IPS DF 6.9 (cell line): ENCODE data around the gene RICTOR.
"Not testable (repeated sequence)": the region's sequence is repeated elsewhere in the genome, so short reads cannot be mapped to it uniquely, and the experiment has no call there.

Source experiments
- DNase-seq: peaks from one replicate; pipeline ENCODE4 v3.0.0-alpha.2; 2013; ENCODE audit warnings: low read depth, low spot score
- H3K27ac ChIP-seq: one replicate; pipeline ENCODE4 v1.5.1; 2013; ENCODE audit warnings: low read length, control low read depth
- H3K27me3 ChIP-seq: 2 replicates; pipeline ENCODE4 v1.6.1; 2013; ENCODE audit warnings: mild to moderate bottlenecking, low read length; ENCODE audit not compliant: control insufficient read depth, insufficient read depth
- H3K36me3 ChIP-seq: 2 replicates; pipeline ENCODE4 v1.6.1; 2013; ENCODE audit warnings: low read length; ENCODE audit not compliant: control insufficient read depth, insufficient read depth
- H3K4me1 ChIP-seq: 2 replicates; pipeline ENCODE4 v1.6.1; 2013; ENCODE audit warnings: low read length; ENCODE audit not compliant: control insufficient read depth, insufficient read depth
- H3K4me3 ChIP-seq: 2 replicates; pipeline ENCODE4 v1.5.1; 2013; ENCODE audit warnings: mild to moderate bottlenecking, low read length
- H3K9me3 ChIP-seq: 2 replicates; pipeline ENCODE4 v1.6.1; 2013; ENCODE audit warnings: low read length, inconsistent platforms; ENCODE audit not compliant: control insufficient read depth, insufficient read depth
- WGBS: extraction: QIAGEN DNeasy Blood & Tissue Kit; methylation state at CpG from one replicate; pipeline ENCODE4 v1.1.7; 2013; ENCODE audit warnings: mixed read lengths, missing lambda C conversion rate; ENCODE audit not compliant: insufficient read length, insufficient coverage; 5-methylcytosine and 5-hydroxymethylcytosine counted together

Gene RICTOR

DNA sequence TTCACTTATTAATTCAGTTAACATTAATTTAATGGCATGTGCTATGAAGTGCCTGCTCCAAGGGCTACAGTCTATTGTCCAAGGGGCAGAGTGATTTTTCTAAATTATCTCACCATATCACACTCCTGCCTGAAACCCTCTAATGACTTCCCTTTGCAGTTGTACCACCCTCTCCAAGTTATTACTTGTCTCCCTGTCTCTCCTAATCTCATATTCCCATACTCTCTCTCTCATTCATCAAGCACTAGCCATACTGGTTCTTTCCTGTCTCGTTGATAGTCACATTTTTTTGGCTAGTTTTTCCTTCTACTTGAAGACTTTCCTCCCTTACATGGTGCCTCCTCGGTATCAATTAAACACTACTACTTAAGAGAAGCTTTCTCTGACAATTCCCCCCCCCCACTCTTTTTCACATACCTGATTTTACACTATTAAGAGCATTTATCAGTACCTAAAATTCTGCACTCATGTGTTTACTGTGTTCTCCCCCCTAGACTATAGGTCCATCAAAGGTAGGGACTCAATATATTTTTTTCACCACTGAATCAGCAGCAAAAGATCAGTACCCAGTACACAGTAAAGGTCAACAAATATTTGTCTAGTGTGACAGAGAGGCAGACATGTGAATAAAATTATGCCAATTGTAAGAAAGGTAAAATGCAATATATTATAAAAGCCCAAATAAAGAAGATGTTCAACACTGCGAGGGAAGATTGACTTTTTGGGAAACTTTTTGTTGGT is 19.0 kb downstream of the RICTOR start:
- H3K27me3 ChIP-seq: no peaks in the 10 kb centered on the region
- WGBS: no CpG with 5 or more reads among the region's 3 CpGs

GRCh38 chr5:39053189-39053588 is 21.0 kb downstream of the RICTOR start:
- no peak for DNase-seq
- H3K4me1 ChIP-seq: no peaks in the 10 kb centered on the region
- WGBS: no CpG with 5 or more reads among the region's 4 CpGs
- no peak overlapping the region for H3K4me3 ChIP-seq
- no peaks in the 10 kb centered on the region for H3K9me3 ChIP-seq
- no peak overlapping the region for H3K27ac ChIP-seq
- H3K27me3 ChIP-seq: no peaks in the 10 kb centered on the region
- H3K36me3 ChIP-seq: no peaks in the 10 kb centered on the region

More for the DNA sequence above, 19.0 kb downstream of the RICTOR start:
- DNase-seq: no peak
- H3K4me1 ChIP-seq: no peaks in the 10 kb centered on the region
- H3K9me3 ChIP-seq: no peaks in the 10 kb centered on the region
- no peak overlapping the region for H3K4me3 ChIP-seq
- H3K27ac ChIP-seq: no peak overlapping the region
- H3K36me3 ChIP-seq: no peaks in the 10 kb centered on the region

DNA sequence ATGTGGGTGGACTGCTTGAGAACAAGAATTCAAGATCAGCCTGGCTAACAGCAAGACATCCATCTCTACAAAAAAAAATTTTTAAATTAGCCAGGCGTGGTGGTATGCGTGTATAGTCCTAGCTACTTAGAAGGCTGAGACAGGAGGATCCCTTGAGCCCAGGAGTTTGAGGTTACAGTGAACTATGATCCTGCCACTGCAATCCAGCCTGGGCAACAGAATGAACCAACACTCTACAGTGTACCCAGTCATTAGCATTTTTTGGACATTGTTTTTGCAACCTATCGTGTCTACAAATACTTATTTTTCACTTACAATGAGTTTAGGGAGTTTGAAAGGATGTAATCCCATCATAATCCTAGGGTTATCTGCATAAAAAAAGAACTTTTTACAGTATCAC is 22.1 kb downstream of the RICTOR start:
- Histone ChIP-seq H3K9me3 (no peaks in the 10 kb centered on the region; the same call in 1 of the 2 replicates), H3K27me3 (no peaks in the 10 kb centered on the region), H3K36me3 (no peaks in the 10 kb centered on the region), H3K4me1 (no peaks in the 10 kb centered on the region), H3K4me3 (no peak overlapping the region), H3K27ac (no peak overlapping the region)
- no CpG with 5 or more reads among the region's 3 CpGs for WGBS
- no peak for DNase-seq

DNA sequence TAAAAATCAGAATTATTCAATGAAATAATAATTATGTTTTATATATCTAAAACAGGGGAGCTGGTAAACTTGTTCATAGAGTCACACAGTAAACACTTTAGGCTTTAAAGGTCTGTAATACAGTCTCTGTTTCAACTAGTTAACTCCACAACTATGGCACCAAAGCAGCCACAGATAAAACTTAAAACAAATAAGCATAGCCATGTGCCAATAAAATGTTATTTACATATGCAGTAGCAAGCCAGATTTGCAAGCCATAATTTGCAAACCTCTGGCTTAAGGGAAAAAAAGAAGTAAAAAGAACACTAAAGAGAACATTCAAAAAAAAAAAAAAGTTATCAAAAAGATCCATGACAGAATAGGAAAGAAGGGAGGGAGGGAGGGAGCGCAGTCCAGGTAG is 24.9 kb downstream of the RICTOR start:
- H3K36me3 ChIP-seq: no peaks in the 10 kb centered on the region
- H3K4me1 ChIP-seq: no peaks in the 10 kb centered on the region
- no peak for DNase-seq
- WGBS: no CpG with 5 or more reads among the region's 1 CpG
- no peak overlapping the region for H3K4me3 ChIP-seq
- H3K27me3 ChIP-seq: no peaks in the 10 kb centered on the region
- no peaks in the 10 kb centered on the region; the same call in 1 of the 2 replicates for H3K9me3 ChIP-seq
- H3K27ac ChIP-seq: no peak overlapping the region

- Histone ChIP-seq H3K4me3 (no peak overlapping the region), H3K9me3 (no peaks in the 10 kb centered on the region), H3K27me3 (no peaks in the 10 kb centered on the region), H3K4me1 (no peaks in the 10 kb centered on the region), H3K36me3 (no peaks in the 10 kb centered on the region), H3K27ac (no peak overlapping the region)
- no CpG with 5 or more reads among the region's 1 CpG for WGBS
- no peak for DNase-seq
These were observed 33.3 kb downstream of the RICTOR start for GRCh38 chr5:39040875-39041274.

DNA sequence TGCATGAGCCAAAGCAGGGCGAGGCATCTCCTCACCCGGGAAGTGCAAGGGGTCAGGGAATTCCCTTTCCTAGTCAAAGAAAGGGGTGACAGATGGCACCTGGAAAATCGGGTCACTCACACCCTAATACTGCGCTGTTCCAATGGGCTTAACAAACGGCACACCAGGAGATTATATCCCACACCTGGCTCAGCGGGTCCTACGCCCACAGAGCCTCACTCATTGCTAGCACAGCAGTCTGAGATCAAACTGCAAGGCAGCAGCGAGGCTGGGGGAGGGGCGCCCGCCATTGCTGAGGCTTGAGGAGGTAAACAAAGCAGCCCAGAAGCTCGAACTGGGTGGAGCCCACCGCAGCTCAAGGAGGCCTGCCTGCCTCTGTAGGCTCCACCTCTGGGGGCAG is 39.7 kb downstream of the RICTOR start:
- H3K9me3 ChIP-seq, H3K27ac ChIP-seq, H3K4me1 ChIP-seq, DNase-seq, H3K36me3 ChIP-seq, H3K4me3 ChIP-seq, H3K27me3 ChIP-seq: not testable (repeated sequence)
- no CpG with 5 or more reads among the region's 12 CpGs for WGBS

DNA sequence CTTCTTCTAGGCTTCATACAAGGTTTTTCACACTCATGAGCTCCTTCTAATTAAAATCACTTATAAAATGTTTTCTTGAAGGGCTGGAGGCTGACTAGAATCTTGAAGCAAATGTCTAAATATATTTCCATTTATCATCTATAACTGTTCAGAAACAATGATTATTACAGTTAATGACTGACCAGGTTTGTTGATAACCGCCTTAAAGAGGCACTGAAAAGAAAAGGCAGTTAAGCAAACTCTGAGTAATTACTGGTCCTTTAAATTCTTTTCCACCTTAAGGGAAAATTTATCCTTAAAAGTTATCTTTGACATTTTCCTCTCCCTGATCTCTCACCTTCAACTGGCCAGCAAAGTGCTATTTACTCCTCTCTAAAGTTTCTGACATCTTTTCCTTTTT is 43.2 kb downstream of the RICTOR start:
- no peaks in the 10 kb centered on the region; the same call in 1 of the 2 replicates for H3K9me3 ChIP-seq
- H3K36me3 ChIP-seq: no peaks in the 10 kb centered on the region
- no peaks in the 10 kb centered on the region for H3K4me1 ChIP-seq
- no peak for DNase-seq
- no peaks in the 10 kb centered on the region for H3K27me3 ChIP-seq
- no peak overlapping the region for H3K4me3 ChIP-seq
- WGBS: no CpG with 5 or more reads among the region's 1 CpG
- no peak overlapping the region for H3K27ac ChIP-seq

DNA sequence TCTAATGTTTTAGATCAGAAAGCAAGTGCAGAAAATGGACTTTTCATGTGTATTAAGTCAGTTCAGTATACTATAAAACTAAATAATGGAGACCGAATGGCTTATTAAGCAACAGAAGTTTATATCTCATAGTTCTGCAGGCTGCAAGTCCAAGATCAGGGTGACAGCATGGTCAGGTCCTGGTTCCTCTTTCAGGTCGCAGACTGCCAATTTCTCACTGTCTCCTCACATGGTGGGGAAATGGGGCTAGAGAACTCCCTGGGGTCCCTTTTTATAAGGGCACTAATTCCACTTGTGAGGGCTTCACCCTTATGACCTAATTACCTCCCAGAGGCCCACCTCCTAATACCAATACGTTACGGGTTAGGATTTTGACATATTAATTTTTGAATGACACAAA is 48.7 kb downstream of the RICTOR start:
- DNase-seq: no peak
- no CpG with 5 or more reads among the region's 4 CpGs for WGBS
- Histone ChIP-seq H3K9me3 (no peaks in the 10 kb centered on the region; the same call in 1 of the 2 replicates), H3K36me3 (no peaks in the 10 kb centered on the region), H3K27ac (no peak overlapping the region), H3K27me3 (no peaks in the 10 kb centered on the region), H3K4me3 (no peak overlapping the region), H3K4me1 (peaks cover 6% of the 10 kb centered on the region)

DNA sequence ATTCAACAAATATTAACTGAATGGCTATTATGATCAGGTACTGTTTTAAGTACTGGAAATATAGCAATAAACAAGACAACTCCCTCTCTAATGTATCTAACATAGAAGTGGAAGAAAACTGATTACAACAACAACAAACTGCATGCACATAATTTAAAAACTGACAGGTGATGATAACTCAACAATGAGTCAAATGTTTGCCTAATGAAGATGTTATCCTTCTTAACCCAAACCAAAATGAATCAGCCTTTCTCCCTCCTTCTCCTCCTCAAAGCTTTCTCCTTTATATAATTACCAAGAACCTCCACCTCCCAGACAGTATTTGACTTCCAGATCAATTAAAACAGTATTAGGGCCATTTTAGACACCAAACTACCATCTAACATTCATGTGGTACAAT is 49.3 kb downstream of the RICTOR start:
- DNase-seq: no peak
- peaks cover 6% of the 10 kb centered on the region for H3K4me1 ChIP-seq
- no peak overlapping the region for H3K4me3 ChIP-seq
- H3K9me3 ChIP-seq: no peaks in the 10 kb centered on the region; the same call in 1 of the 2 replicates
- H3K36me3 ChIP-seq: no peaks in the 10 kb centered on the region
- H3K27me3 ChIP-seq: no peaks in the 10 kb centered on the region
- no peak overlapping the region for H3K27ac ChIP-seq

DNA sequence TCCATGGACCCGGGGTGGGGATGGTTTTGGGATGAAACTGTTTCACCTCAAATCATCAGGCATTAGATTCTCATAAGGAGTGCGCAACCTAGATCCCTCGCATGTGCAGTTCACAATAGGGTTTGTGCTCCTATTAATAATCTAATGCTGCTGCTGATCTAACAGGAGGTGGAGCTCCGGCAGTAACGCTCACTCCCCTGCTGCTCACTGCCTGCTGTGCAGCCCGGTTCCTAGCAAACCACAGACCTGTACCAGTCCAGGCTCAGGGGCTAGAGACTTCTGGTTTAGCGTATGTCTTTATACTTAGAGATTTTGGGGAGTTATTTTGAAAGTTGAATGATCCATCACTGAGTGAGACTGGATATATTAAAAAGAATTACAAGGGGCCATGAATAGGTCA is 50.2 kb downstream of the RICTOR start:
- Histone ChIP-seq H3K4me3 (no peak overlapping the region), H3K4me1 (peaks cover 6% of the 10 kb centered on the region), H3K9me3 (no peaks in the 10 kb centered on the region; the same call in 1 of the 2 replicates), H3K36me3 (no peaks in the 10 kb centered on the region), H3K27me3 (no peaks in the 10 kb centered on the region), H3K27ac (no peak overlapping the region)
- no peak for DNase-seq
- whole genome bisulfite sequencing: no CpG with 5 or more reads among the region's 7 CpGs

DNA sequence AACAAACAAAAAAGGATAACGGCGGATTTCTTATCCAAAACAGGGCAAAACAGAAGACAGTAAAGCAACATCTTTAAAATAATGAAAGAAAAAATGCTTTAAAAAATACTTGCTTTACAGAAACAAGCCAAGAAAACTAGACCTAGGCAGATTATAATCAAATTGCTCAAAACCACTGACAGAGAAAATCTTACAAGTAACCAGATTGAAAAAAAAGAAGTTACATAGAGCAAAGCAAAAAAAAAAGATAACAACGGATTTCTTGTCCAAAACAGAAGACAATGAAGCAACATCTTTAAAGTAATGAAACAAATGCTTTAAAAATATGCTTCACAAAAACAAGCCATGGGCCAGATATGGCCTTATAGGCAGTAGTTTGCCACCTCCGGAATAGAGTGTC is 51.1 kb downstream of the RICTOR start:
- no peak overlapping the region for H3K4me3 ChIP-seq
- no peaks in the 10 kb centered on the region for H3K27me3 ChIP-seq
- H3K9me3 ChIP-seq: no peaks in the 10 kb centered on the region
- WGBS: no CpG with 5 or more reads among the region's 4 CpGs
- no peak for DNase-seq
- no peak overlapping the region for H3K27ac ChIP-seq
- H3K4me1 ChIP-seq: peaks cover 6% of the 10 kb centered on the region
- no peaks in the 10 kb centered on the region for H3K36me3 ChIP-seq
